HG03565 (cell line): Measurements from ENCODE around the gene TMEM176B.

Experiments used
- ATAC-seq: cut with Tn5 transposase; IDR thresholded peaks from one replicate; pipeline ENCODE4 v1.9.1; 2021; ENCODE audit warnings: mild to moderate bottlenecking, moderate library complexity; ENCODE audit not compliant: unreplicated experiment

Gene TMEM176B

DNA sequence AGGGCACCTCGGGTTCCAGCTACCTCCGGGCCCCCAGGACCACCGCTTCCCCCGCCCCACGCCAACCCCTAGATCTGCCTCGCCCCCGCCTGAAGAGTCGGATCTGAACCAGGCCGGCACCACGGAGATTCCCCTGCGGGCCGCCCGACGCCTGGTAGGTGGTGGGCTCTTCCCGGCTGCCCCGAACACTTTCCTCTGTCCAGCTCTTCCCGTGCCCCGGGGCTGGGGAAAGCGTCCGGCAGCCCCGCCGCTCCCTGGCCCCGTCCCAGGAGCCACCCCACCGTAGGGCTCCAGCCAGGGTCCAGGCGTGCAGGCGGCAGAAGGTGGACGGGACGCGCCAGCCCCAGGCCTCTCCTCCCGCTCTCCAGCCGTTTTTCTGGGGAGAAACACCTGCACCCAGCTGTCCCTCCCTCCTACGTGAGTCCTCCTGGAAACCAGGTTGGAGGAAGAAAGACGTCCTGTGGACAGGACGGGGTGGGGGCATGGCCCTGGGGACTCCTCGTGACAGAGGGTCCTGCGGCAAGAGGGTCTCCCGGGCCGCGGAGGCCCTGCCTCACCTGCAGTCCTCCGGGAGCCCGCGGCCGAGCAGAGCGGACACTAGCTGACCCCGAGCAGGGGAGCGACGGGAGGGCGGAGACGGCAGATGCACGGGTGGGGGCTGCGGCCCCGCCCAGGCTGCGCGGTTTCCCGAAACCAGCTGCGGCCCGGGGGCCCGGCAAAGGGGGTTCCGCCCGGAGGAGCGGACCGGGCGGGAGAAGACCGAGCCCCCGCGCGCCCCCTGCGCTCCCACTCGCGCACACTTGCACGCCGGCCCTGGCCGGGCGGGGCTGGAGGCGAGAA lies at the start of gene TMEM176B:
Gene TMEM176B (minus strand): TSS at position 624 of the 840 bp plus-strand sequence. CDS start 3,795 bp downstream, outside the sequence.
- no peak for ATAC-seq

GRCh38 chr7:150849204-150849775 lies 49.1 kb upstream of the TMEM176B start:
- no peak for ATAC-seq

DNA sequence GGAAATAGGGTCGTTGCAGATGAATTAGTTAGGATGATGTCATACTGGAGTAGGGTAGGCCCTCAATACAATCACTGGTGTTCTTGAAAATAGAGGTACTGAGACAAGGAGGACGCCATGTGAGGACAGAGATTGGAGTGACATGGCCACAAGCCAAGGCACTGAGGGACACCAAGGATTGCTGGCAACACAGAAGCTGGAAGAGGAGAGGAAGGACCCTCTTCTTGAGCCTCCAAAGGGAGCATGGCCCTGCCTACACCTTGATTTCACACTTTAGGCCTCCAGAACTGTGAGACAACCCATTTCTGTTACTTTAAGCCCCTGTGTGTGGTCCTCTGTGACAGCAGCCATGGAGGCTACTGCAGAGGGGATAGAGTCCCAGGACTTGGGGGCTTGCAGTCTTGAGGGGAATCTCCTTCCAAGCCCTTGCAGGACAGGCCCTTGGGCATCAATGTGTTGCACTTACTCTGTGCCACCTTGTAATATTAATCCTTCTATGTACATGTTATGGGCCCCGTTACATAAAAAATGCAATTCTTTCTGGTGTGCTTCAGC lies 48.5 kb upstream of the TMEM176B start:
- ATAC-seq, result no peak

DNA sequence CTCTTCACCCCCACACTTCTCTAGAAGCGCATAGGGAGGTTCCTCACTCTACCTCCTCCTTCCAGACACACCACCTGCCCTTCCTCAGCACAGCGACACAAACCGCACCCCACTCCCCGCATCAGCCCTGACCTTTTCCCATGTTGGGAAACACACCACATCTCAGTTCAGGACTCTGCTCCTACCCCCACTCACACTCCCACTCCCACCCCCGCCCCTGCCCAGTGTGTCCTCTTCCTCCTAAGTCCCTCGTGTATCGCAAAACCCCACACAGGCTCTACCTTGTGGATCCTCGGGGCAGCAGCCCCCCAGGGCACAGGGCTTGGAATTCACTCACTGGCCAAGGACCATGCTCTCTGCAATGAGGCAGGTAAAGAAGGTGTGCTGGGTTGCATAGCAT lies 47.9 kb upstream of the TMEM176B start:
- ATAC-seq, result no peak

GRCh38 chr7:150847536-150847935 lies 47.4 kb upstream of the TMEM176B start:
- ATAC-seq, result no peak

- ATAC-seq, result no peak
These were observed 46.3 kb upstream of the TMEM176B start for GRCh38 chr7:150846291-150847115.

DNA sequence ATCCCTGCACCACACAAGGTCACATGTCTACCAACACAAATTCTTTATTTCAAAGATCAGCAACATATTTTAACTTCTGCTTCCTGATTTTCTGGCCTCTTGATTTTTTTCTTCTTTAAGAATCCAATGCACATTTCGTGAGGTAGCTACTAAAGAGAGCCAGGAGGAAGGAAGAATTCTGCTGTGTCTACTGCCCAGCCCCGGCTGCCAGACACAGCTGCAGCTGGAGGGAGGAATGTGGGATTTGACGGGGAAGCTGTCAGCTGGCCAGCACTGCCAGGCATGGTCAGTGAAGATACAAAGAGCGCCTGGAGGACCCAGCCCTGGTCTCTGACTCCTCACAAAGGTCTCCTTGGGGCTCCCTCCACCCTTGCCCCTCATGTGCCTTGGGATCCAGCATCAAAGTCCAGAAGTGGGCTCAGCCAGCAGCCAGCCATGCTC lies 45.3 kb upstream of the TMEM176B start:
- ATAC-seq, result no peak

GRCh38 chr7:150842716-150843115 lies 42.6 kb upstream of the TMEM176B start:
- no peak for ATAC-seq

DNA sequence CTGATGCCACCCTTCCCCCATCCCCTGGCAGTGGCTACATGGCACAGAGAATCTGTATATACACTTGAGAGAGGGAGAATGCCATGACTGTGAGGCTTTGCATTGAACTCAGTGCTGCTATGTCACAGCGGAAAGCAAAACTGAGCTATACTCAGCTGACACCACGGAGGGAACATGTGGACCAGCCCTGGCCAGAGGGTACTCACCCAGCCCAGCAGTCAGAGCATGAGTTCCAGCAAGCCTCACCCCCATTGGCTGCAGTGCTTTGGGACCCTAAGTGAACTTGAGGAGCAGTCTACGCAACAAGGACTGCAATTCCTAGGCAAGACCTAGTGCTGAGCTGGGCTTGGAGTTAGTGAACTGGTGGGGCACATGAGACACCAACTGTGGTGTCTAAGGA lies 41.9 kb upstream of the TMEM176B start:
- no peak for ATAC-seq

- no peak for ATAC-seq
These were observed 38.9 kb upstream of the TMEM176B start for GRCh38 chr7:150838965-150839650.

DNA sequence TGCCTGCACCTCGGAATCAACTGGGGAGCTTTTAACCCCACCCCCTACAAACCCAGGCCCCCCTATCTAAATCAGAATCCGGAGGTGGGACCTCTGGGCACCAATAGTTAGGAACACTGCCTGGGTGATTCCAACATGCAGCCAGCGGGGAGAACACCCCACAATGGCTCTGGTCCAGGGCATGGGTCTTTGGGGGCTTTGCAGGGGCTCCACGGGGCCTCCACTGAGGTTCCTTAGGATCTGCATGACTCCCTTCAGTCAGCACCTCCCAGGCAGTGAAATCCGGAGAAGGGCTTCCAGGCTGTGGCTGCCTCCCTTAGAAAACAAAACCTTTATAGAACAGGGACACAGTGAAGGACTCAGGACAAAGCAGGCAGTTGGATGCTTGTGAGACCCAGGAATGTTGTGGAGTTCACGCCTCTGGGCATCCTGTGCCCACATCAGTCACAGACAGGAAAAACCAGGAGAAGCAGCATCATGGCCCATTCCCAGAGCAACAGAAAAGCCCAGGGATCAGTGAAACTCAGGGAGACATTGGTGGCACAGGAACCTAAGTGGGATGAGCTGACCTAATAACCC lies 35.6 kb upstream of the TMEM176B start:
- no peak for ATAC-seq

GRCh38 chr7:150835019-150835418 lies 34.9 kb upstream of the TMEM176B start:
- ATAC-seq, result no peak

- no peak for ATAC-seq
These were observed 31.7 kb upstream of the TMEM176B start for GRCh38 chr7:150831851-150832250.

DNA sequence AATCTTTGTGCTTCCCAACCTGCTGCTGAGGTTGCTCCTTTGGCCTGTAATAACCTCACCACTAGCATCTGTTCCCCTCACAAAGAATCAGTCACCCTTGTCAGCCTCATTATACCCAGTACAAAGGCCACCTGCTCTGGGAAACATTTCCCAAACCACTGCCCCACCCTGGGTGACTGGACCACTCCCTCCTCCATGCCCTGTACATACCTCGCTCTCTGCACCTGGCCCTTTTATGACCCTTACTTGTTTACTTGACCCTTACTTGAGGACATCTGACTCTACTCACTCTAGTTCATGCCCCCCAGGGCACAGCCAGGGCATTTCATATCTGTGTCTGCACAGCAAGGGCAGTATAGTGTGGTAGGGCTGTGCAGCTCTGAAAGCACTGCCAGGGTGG lies 30.8 kb upstream of the TMEM176B start:
- no peak for ATAC-seq

DNA sequence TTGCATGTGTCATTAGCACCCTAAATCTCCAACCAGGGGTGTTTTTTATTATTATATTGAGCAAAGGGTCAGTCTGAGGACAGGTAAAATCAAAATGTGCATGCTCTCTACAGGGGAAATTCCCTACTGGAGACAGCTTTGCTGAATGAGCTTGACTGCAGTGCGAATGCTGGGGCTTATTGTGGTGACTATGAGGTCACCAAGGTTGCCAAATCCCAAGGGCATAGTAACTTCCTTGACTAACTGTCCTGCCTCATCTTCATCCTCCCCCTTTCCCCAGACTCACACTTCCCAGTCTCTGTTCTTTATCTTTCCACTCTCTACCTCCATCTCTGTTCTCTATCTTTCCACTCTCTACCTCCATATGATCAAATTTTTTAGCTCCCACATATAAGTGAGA lies 29.3 kb upstream of the TMEM176B start:
- no peak for ATAC-seq

DNA sequence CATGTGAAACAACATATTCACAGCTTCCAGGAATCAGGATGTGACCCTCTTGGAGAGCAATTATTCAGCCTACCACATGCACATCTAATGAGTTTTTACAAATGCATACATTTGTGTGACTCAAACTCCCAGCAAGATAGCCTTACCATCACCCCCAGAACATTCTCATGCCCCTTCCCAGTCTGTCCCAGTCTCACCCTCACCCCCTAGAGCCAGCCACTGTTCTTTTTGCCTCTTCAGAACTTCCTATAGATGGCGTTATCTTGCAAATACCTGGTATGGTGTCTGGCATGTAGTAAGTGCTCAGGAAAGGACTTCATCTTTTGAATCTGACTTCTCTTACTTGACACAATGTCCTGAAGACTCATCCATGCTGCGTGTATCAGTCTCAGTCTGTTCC lies 28.2 kb upstream of the TMEM176B start:
- ATAC-seq, result no peak

- ATAC-seq, result no peak
These were observed 26.1 kb upstream of the TMEM176B start for GRCh38 chr7:150826061-150826849.

- no peak for ATAC-seq
These were observed 24.4 kb upstream of the TMEM176B start for GRCh38 chr7:150824379-150825177.
